H9 (cell line): ENCODE data around the gene RPS6KB2. TPM values are rescaled to one million over a fixed set of nuclear protein-coding genes. Genes with fewer than 3 reads are reported as not detected.

Experiments
- DNase-seq: peaks from one replicate; pipeline ENCODE4 v3.0.0-alpha.2; 2017
- H2AFZ ChIP-seq: one replicate; pipeline ENCODE4 v1.6.1; 2013; ENCODE audit warnings: mild to moderate bottlenecking, low read length, control low read depth, moderate library complexity
- H2AK5ac ChIP-seq: 2 replicates; pipeline ENCODE4 v1.6.1; 2013; ENCODE audit warnings: low read length, control low read depth, mixed read lengths; ENCODE audit not compliant: insufficient read length
- H2BK120ac ChIP-seq: one replicate; pipeline ENCODE4 v1.6.1; 2013; ENCODE audit warnings: low read depth, mild to moderate bottlenecking, low read length, control low read depth, inconsistent platforms; ENCODE audit not compliant: poor library complexity, severe bottlenecking
- H2BK12ac ChIP-seq: 2 replicates; pipeline ENCODE4 v1.6.1; 2013; ENCODE audit warnings: low read length, control low read depth, mixed read lengths, low read depth; ENCODE audit not compliant: insufficient read length
- H2BK15ac ChIP-seq: 2 replicates; pipeline ENCODE4 v1.6.1; 2013; ENCODE audit warnings: low read depth, low read length, control low read depth
- H2BK20ac ChIP-seq: one replicate; pipeline ENCODE4 v1.6.1; 2013; ENCODE audit warnings: low read depth, mild to moderate bottlenecking, low read length, control low read depth, inconsistent platforms; ENCODE audit not compliant: poor library complexity, severe bottlenecking
- H2BK5ac ChIP-seq: 2 replicates; pipeline ENCODE4 v1.6.1; 2013; ENCODE audit warnings: low read length, control low read depth, mixed read lengths; ENCODE audit not compliant: insufficient read length
- H3K14ac ChIP-seq: 2 replicates; pipeline ENCODE4 v1.6.1; 2013; ENCODE audit warnings: low read length, control low read depth; ENCODE audit not compliant: insufficient read depth
- H3K18ac ChIP-seq: 2 replicates; pipeline ENCODE4 v1.6.1; 2013; ENCODE audit warnings: low read depth, mild to moderate bottlenecking, mixed read lengths, low read length, control low read depth; ENCODE audit not compliant: insufficient read length
- H3K23ac ChIP-seq: 2 replicates; pipeline ENCODE4 v1.6.1; 2013; ENCODE audit warnings: low read length, control low read depth, mixed read lengths, low read depth; ENCODE audit not compliant: insufficient read length
- H3K23me2 ChIP-seq: 2 replicates; pipeline ENCODE4 v1.6.1; 2013; ENCODE audit warnings: low read depth, mild to moderate bottlenecking, mixed read lengths, low read length, control low read depth; ENCODE audit not compliant: insufficient read length, poor library complexity, severe bottlenecking
- H3K27ac ChIP-seq: 2 replicates; pipeline ENCODE4 v1.5.1; 2013; ENCODE audit warnings: low read length, control low read depth, mixed read lengths, low read depth; ENCODE audit not compliant: insufficient read length
- H3K27me3 ChIP-seq: 2 replicates; pipeline ENCODE4 v1.6.1; 2013; ENCODE audit warnings: low read length, control low read depth, inconsistent platforms; ENCODE audit not compliant: insufficient read depth
- H3K4ac ChIP-seq: 2 replicates; pipeline ENCODE4 v1.6.1; 2013; ENCODE audit warnings: low read depth, mild to moderate bottlenecking, control low read depth, inconsistent platforms, low read length, moderate library complexity
- H3K4me1 ChIP-seq: 2 replicates; pipeline ENCODE4 v1.6.1; 2013; ENCODE audit warnings: low read length, control low read depth, inconsistent platforms; ENCODE audit not compliant: insufficient read depth
- H3K4me2 ChIP-seq: 2 replicates; pipeline ENCODE4 v1.6.1; 2013; ENCODE audit warnings: low read length, control low read depth, mixed read lengths; ENCODE audit not compliant: insufficient read length, insufficient read depth
- H3K56ac ChIP-seq: 2 replicates; pipeline ENCODE4 v1.6.1; 2013; ENCODE audit warnings: low read depth, mild to moderate bottlenecking, mixed read lengths, low read length, control low read depth; ENCODE audit not compliant: insufficient read length
- H3K79me1 ChIP-seq: 2 replicates; pipeline ENCODE4 v1.6.1; 2013; ENCODE audit warnings: low read depth, mild to moderate bottlenecking, moderate library complexity, low read length, control low read depth, inconsistent platforms; ENCODE audit not compliant: insufficient read depth, poor library complexity, severe bottlenecking
- H3K79me2 ChIP-seq: 2 replicates; pipeline ENCODE4 v1.6.1; 2013; ENCODE audit warnings: low read length, control low read depth, inconsistent platforms; ENCODE audit not compliant: insufficient read depth
- H3K9ac ChIP-seq: 2 replicates; pipeline ENCODE4 v1.6.1; 2013; ENCODE audit warnings: low read length, control low read depth, mixed read lengths; ENCODE audit not compliant: insufficient read length; ENCODE audit errors: extremely low read depth
- H3K9me3 ChIP-seq: one replicate; pipeline ENCODE4 v1.6.1; 2013; ENCODE audit warnings: low read depth, low read length, inconsistent platforms; ENCODE audit not compliant: control insufficient read depth
- H3T11ph ChIP-seq: one replicate; pipeline ENCODE4 v1.6.1; 2013; ENCODE audit warnings: mild to moderate bottlenecking, low read length, control low read depth, inconsistent platforms
- H4K20me1 ChIP-seq: one replicate; pipeline ENCODE4 v1.6.1; 2013; ENCODE audit not compliant: control insufficient read depth, insufficient read length, insufficient read depth
- H4K5ac ChIP-seq: 2 replicates; pipeline ENCODE4 v1.6.1; 2013; ENCODE audit warnings: low read depth, mild to moderate bottlenecking, mixed read lengths, low read length, control low read depth; ENCODE audit not compliant: insufficient read length
- H4K8ac ChIP-seq: replicated peaks from 2 replicates; pipeline ENCODE4 v1.6.1; 2013; ENCODE audit warnings: low read length, control low read depth, mixed read lengths, low read depth; ENCODE audit not compliant: insufficient read length
- H4K91ac ChIP-seq: 2 replicates; pipeline ENCODE4 v1.6.1; 2013; ENCODE audit warnings: low read depth, mild to moderate bottlenecking, moderate library complexity, mixed read lengths, low read length, control low read depth; ENCODE audit not compliant: insufficient read length
- H3K27ac Mint-ChIP-seq, 3 experiments: 2 replicates in 2 of 3; 3 replicates in 1 of 3; pipeline ENCODE4 v1.8.0; 2020 to 2021; ENCODE audit warnings: mixed read lengths in 3 of 3, mild to moderate bottlenecking in 1 of 3, moderate library complexity in 1 of 3
- H3K27me3 Mint-ChIP-seq: 2 replicates; pipeline ENCODE4 v1.8.0; 2021; ENCODE audit warnings: low read depth, mild to moderate bottlenecking, moderate library complexity, mixed read lengths
- H3K36me3 Mint-ChIP-seq, 3 experiments: 2 replicates in 2 of 3; 3 replicates in 1 of 3; pipeline ENCODE4 v1.8.0; 2020 to 2021; ENCODE audit warnings: low read depth in 3 of 3, mixed read lengths in 3 of 3; ENCODE audit not compliant: insufficient read depth in 1 of 3
- H3K4me1 Mint-ChIP-seq, 2 experiments: 2 replicates each; pipeline ENCODE4 v1.8.0; 2020; ENCODE audit warnings: mixed read lengths in 2 of 2
- H3K4me3 Mint-ChIP-seq, 2 experiments: 2 replicates in 1 of 2; 3 replicates in 1 of 2; pipeline ENCODE4 v1.8.0; 2020 to 2021; ENCODE audit warnings: mild to moderate bottlenecking in 2 of 2, mixed read lengths in 2 of 2, moderate library complexity in 1 of 2
- H3K9me3 Mint-ChIP-seq, 2 experiments: 2 replicates in 1 of 2; 3 replicates in 1 of 2; pipeline ENCODE4 v1.8.0; 2020; ENCODE audit warnings: mild to moderate bottlenecking in 2 of 2, mixed read lengths in 2 of 2, moderate library complexity in 1 of 2
- CTCF ChIP-seq: fragments of 200-600 bp; sonication (generic); conservative IDR thresholded peaks from 3 replicates; pipeline ENCODE4 v1.8.0; 2021; ENCODE audit warnings: antibody characterized with exemption, mild to moderate bottlenecking
- WGBS: extraction: QIAGEN DNeasy Blood & Tissue Kit; methylation state at CpG from one replicate; pipeline ENCODE4 v1.1.7; 2013; ENCODE audit warnings: missing lambda C conversion rate, low lambda C conversion rate, mixed read lengths; ENCODE audit not compliant: insufficient read length; ENCODE audit errors: extremely low coverage; 5-methylcytosine and 5-hydroxymethylcytosine counted together
- total RNA-seq: library from RNA; stranded (reverse); gene quantifications from 2 replicates; pipeline ENCODE4 v1.2.1, GENCODE V29; 2021

RPS6KB2 gene
- total RNA-seq, 1 experiment from 2014 or later = 51.7 TPM

DNA sequence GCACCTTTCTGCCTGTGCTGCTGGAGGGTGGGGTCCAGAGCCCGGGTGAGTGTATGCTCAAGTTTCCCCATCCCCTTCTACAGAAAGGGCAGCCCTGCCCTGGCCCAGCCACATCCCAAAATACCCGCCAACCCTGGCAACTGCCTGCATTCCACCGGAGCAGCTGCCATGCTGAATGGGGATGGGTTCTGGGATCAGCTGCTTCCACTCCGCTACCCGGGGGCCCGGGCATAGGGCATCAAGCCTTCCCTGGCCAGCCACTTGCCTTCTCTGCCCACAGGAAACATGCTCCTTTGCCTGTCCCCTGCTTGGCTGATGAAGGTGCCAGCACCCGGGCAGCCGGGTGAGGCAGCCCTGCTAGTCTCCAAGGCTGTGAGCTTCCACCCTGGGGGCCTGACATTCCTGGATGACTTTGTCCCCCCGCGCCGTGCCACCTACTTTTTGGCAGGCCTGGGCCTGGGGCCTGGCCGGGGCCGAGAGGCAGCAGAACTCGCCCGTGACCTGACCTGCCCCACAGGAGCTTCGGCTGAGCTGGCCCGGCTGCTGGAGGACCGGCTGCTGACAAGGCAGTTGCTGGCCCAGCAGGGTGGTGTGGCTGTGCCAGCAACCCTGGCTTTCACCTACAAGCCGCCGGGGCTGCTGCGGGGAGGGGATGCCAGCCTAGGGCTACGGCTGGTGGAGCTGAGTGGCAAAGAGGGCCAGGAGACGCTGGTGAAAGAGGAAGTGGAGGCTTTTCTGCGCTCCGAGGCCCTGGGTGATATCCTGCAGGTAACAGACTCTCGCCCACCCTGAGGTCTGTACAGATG lies 9.6 kb upstream of the RPS6KB2 start:
- peaks cover 22 to 26% of the 10 kb centered on the region in 2 experiments for H3K4me1 Mint-ChIP-seq
- no CpG with 5 or more reads among the region's 26 CpGs for WGBS
- no peak for DNase-seq

More for the DNA sequence above, 9.6 kb upstream of the RPS6KB2 start:
- Histone ChIP-seq H2BK120ac (no peak overlapping the region), H2AFZ (no peak overlapping the region), H4K8ac (no peak overlapping the region), H2BK20ac (no peak overlapping the region), H2BK5ac (no peak overlapping the region), H3K4ac (no peak overlapping the region), H3K9me3 (no peaks in the 10 kb centered on the region), H3K79me1 (no peaks in the 10 kb centered on the region), H4K91ac (no peak overlapping the region), H4K5ac (no peak overlapping the region), H3K27ac (no peak overlapping the region), H3T11ph (no peak overlapping the region), H4K20me1 (no peaks in the 10 kb centered on the region), H3K23ac (no peak overlapping the region), H3K79me2 (no peaks in the 10 kb centered on the region), H3K4me1 (no peaks in the 10 kb centered on the region), H2BK15ac (no peak overlapping the region), H3K9ac (no peak overlapping the region), H3K4me2 (no peak overlapping the region), H3K56ac (no peak overlapping the region), H2AK5ac (no peak overlapping the region), H3K14ac (no peak overlapping the region), H2BK12ac (no peak overlapping the region), H3K27me3 (no peaks in the 10 kb centered on the region), H3K23me2 (no peaks in the 10 kb centered on the region), H3K18ac (no peak overlapping the region)
- Mint-ChIP-seq H3K27me3 (peaks cover 23% of the 10 kb centered on the region), H3K4me3 (no peak overlapping the region), H3K27ac (no peak overlapping the region), H3K9me3 (no peaks in the 10 kb centered on the region; a peak in 1 of 5 replicates), H3K36me3 (peaks cover 0 to 1% (median 0%) of the 10 kb centered on the region in 3 experiments; a peak in 1 of 7 replicates)
- no peak for TF ChIP-seq CTCF
